GM12873 (cell line): Measurements from ENCODE around the gene TSHR.

Source experiments
- TF ChIP-seq, protein P1 (sequence below): IDR thresholded peaks from 2 replicates; pipeline ENCODE4 v1.5.1; 2012; ENCODE audit warnings: low read depth, mild to moderate bottlenecking, moderate library complexity, low read length, control low read depth; ENCODE audit not compliant: insufficient read depth; ENCODE audit errors: missing control alignments

TSHR gene

DNA sequence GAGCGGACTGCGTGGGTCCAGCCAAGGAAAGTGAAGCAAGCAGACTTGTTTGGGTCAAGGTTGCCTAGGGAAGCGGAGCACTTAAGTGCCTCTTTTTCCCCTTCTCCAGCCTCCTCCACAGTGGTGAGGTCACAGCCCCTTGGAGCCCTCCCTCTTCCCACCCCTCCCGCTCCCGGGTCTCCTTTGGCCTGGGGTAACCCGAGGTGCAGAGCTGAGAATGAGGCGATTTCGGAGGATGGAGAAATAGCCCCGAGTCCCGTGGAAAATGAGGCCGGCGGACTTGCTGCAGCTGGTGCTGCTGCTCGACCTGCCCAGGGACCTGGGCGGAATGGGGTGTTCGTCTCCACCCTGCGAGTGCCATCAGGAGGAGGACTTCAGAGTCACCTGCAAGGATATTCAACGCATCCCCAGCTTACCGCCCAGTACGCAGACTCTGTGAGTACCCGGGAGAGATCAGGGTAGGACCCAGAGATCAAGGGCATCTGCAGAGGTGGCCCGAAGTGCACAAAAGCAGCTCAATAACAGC, at the start of gene TSHR:
TSHR (plus strand) TSS at position 206 of the 526 bp plus-strand sequence; CDS start at position 266, 60 bp downstream.
- TF ChIP-seq, protein P1, sequence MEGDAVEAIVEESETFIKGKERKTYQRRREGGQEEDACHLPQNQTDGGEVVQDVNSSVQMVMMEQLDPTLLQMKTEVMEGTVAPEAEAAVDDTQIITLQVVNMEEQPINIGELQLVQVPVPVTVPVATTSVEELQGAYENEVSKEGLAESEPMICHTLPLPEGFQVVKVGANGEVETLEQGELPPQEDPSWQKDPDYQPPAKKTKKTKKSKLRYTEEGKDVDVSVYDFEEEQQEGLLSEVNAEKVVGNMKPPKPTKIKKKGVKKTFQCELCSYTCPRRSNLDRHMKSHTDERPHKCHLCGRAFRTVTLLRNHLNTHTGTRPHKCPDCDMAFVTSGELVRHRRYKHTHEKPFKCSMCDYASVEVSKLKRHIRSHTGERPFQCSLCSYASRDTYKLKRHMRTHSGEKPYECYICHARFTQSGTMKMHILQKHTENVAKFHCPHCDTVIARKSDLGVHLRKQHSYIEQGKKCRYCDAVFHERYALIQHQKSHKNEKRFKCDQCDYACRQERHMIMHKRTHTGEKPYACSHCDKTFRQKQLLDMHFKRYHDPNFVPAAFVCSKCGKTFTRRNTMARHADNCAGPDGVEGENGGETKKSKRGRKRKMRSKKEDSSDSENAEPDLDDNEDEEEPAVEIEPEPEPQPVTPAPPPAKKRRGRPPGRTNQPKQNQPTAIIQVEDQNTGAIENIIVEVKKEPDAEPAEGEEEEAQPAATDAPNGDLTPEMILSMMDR: no peak

DNA sequence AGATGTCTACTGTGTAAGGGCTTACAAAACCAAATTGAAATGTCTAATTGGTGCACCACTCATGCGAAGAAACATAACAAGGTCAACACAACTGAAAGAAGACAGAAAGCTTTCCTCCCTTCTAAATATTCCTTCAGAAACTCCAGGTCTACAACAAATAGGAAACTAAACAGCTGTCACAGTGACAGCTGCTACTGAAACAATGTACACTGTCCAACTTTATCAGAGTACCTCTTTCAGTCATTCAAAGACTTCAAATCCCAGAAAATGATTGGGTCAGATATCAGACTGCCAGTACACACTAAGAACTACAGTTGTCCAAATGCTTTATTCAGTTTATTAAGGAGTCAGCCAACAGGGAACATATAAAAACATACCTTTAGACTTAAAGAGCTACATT, 49.1 kb upstream of the TSHR start:
- TF ChIP-seq, protein P1: no peak

DNA sequence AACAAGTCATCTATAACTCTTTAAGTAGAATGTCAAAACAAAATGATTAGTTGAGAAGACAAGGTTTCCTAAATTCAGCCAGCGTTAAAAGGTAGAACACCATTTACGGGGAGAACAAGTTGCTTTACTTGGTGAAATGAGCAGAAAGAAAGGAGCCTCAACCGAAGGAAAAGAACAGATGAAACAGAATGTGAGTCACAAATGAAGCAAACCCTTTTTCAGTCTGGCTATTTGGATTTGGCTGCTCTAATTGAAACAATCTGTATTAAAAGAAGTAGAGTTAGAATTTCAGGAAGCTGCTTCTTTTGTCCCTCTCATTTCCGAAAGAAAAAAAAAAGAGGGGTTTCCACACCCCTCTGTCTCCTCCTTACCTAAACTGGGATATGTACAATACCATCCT, 48.5 kb upstream of the TSHR start:
- TF ChIP-seq, protein P1: no peak

DNA sequence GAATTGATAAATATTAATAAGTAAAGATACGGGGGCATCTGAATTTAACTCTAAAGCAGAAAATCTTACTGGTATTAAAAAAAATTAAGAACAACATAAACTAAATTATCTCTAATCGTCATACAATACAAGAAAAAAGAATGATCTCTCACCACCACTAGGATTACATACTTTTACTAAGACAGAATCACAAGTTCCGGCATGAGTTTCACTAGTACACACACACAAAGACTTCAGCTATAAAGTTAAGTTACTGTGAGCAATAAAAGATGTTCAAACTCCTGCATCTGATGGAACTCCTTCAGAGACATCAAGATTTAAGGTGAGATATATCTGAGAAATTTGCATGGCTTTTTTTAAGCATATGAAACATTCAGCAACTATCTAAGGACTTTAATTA, 35.8 kb upstream of the TSHR start:
- TF ChIP-seq, protein P1: no peak

DNA sequence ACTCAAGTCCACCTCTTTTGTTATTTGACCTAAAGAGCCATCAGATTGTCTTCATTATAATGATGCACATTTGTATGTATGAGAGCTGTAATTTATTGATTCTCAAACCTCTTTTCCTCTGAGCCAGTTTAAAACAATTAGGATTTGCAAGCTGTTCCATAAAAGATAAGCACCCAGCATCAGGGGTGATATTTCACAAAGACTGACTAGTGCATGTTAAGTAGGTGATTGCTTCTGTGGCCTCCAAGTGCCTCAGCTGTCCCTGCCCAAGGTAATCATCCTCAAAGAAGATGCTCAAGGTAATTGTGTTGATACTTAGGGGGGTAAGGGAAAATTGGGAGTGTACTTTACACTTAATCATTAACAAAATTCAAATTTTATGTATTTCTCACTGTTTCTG, 32.1 kb upstream of the TSHR start:
- TF ChIP-seq, protein P1: no peak

DNA sequence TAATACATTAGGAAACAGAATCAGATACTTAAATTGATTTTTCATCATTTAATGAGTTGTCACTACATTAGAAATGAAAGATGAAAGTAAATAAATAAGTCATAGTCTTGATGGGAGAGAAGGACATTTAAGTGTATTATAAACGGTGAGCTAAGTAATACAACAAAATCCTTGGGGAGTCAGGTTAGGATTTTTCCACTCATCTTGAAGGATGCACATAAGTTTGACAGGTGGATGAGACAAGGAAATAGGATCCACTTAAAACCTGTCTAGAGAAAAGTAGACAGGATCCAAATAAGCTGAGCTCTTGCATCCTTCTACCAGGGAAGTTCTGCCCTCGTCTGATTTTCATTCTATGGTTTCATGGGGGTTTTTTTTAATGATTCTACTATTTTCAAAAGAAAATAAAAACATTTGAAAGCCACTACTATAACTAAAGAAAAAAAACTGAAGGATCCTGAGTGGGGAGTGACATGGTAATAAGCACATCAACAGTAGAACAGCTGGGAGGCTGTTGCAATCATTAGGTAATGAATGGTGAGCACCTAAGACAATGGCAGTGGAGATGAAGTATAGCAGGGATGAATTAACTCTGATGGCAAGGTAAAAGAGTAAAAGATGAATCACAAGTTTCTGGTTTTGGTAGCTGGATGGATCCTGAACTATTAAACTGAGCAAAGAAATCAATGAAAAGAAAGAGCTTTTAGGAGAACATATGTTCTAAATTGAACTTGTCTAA, 30.9 kb upstream of the TSHR start:
- TF ChIP-seq, protein P1: no peak

DNA sequence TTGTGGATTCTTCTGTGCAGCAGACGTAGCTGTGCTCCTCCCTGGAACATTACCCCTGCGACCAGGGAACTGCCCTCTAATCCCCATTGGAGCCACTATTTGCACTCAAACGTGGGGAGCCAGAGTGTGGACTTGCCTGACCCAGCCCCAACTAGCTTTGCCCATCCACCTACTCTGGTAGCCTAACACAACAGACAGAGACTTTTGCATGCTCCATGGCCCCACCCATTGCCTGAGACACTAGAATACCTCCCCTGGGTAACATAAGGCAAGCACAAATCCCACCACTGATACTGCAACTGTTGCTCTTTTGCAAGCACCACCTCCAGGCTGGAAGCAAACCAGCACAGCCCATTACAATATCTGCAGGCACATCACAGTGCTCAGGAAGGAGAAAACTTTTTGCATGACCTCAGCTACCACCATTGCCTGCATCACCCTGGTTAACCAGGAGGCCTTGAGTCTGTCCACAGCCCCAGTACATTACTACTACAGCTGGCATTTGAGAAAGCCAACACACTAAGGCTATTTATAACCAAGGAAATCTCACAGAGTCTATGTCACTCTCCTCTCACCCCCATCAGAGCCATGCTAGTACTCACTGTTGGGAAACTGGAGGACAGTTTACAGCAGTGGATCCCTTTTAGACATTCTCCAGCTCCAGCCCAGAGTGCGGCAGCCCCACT, 28.9 kb upstream of the TSHR start:
- TF ChIP-seq, protein P1: no peak
